NCI-H345 treated with DMSO at 0.1 percent for 48 hours (cell line): ENCODE results near the gene TRIM8.
"Not testable (repeated sequence)": the region's sequence is repeated elsewhere in the genome, so short reads cannot be mapped to it uniquely, and the experiment has no call there.

Experiments
- DNase-seq: peaks from one replicate; lab custom pipeline; 2025; ENCODE audit not compliant: unreplicated experiment; lab: John Stamatoyannopoulos, UW

TRIM8 gene

DNA sequence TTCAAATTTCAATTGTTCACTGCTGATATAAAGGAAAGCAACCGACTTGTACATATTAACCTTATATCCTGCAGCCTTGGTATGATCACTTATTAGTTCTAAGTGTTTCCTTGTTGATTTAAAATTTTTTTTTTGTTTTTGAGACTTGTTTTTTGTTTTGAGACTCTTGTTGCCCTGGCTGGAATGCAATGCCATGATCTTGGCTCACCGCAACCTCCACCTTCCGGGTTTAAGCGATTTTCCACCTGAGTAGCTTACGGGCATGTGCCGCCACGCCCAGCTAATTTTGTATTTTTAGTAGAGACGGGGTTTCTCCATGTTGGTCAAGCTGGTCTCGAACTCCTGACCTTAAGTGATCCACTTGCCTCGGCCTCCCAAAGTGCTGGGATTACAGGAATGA, 51.1 kb downstream of the TRIM8 start:
- not testable (repeated sequence) for DNase-seq

DNA sequence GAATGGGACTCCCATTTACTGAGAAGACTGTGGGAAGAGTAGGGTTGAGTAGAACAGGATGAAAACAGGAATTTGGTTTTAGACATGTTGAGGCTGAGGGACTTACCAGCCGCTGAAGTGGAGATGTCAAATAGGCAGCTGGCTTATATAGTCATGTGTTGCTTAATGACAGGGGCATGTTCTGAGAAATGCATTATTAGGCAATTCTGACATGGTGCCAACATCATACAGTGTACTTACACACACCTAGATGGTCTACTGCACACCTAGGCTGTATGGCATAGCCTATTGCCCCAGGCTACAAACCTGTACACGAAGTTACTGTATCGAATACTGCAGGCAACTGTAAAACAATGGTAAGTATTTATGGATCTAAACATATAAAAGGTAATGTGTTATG, 52.5 kb downstream of the TRIM8 start:
- DNase-seq, result no peak

DNA sequence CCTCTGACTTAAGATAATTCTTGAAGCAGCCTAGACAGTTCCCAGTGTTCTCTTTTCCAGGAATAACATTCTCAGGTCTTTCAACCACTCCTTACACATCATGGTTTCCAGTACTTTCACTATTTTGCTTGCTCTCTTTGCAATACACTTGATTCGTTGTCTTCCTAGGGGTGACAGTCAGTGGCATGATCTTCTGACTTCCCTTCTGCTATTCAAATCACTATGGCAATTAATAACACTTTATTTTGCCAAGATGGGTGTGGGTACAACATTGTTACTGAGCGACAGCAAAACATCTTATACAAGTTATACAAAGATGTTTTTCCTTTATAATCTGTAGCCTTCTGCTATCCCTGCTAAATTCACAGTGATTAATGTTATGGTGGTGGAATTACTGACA, 54.6 kb downstream of the TRIM8 start:
- DNase-seq, result no peak

DNA sequence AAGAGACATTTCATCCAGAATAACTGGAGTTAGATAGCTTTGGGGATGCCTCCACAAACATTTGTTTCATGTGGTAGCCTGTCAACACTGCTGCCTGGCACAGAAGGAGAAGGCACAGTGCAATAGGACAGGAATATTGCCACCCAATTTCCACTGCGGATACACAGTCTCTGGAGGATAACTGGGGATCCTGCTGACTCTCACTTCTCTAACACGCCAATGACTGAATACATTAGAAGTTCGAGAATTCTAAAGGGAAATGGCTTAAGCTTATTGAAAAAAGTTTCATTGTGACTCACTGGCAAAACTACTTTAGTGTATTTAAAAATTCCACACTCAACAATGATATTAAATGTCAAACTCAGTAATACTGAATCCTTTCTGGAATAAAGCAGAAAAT, 57.0 kb downstream of the TRIM8 start:
- no peak for DNase-seq

DNA sequence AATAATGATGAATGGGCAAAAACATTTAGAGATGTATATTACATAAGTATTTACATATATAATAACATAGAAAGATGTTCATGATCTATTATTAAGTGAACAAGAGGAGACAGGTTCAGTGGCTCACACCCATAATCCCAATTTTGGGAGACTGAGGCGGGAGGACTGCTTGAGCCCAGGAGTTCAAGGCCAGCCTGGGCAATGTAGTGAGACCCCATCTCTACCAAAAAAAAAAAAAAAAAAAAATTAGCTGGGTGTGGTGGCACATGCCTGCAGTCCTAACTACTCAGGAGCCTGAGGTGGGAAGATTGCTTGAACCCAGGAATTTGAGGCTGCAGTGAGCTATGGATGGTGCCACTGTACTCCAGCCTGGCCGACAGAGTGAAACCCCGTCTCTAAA, 57.5 kb downstream of the TRIM8 start:
- DNase-seq, result no peak

DNA sequence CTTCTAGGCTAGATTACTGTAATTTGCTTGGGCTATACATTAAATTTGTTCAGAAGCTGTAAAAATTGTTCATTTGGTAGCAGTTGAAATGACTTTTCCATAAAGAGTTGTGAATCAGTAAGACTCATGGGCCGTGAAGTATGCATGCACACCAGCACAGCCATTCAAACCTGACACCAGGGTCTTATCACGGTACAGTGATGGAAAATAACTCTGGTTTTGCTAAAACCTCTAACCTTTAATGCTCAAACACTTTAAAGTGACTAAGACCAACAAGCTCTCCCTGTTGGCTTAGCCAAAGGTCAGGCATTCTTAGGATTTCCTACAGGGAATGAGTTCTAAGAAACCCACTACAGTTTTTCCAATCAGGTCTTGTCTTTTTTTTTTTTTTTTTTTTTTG, 58.5 kb downstream of the TRIM8 start:
- DNase-seq, result no peak

DNA sequence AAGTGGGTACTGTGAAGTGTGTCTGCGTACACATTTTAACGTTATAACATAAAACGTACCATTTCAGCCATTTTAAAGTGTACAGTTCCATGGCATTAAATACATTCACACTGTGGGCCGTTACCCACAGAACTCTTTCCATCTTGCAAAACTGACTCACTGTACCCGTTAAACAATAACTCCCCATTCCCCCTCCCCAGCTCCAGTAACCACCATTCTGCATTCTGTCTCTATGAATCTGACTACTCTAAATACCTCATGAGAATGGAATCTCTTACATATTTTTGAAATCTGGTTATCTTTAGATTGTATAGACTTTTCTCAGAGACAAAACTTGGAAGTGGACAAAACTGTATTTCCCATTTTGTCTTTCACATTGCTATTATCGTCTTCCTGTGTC, 60.6 kb downstream of the TRIM8 start:
- DNase-seq, result no peak

DNA sequence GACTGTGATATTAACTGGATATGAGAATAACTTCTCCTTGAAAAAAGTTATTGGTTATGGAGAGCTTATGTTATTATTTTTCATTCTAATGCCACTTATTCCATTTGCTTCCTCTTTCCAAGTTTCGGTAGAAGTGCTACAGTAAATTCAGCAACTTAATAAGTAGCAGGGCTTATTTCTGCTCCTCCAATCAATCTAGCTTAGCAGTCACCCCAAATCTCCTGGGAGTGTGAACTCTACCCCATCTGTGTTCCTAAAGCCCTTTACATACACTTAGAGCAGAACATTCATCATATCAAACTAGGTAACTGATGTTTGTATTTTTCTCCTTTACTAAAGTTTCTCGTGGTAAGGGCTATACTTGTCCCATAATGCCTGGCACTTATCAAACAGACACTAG, 61.3 kb downstream of the TRIM8 start:
- no peak for DNase-seq
